ENCODE results near the gene OXLD1. TPM values are rescaled to one million over a fixed set of nuclear protein-coding genes. Genes with fewer than 3 reads are reported as not detected.

Gene OXLD1
- total and polyA plus RNA-seq, 9 donors, result 9.9 to 21.8 (median 11.6) TPM

DNA sequence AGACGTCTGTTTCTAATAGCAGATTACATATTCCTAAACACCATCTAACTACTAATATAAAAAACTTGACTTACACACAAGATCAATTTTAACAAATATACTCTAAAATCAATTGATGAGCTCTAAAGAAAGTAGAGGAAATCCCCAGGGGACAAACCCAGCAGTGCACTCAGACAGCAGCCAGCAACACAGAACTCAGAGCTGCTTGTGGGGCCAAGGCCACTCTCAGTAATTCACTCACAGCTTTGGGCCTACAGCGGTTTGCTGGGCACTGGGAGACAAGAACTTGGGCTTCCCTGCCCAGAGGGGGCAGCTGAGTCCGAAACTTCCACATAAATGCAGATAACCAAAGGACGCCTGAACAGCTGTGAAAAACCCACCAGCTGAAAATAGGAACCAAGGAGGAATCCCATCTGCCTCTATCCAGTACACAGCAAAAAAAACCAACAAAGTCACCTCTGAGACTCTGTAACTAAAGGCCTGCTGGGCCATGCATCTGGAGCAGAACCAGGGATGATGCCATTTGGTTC lies 50.9 kb downstream of the OXLD1 start:
- Histone ChIP-seq H3K27ac (ENCODE audit: low read length) (no peak overlapping the region), H3K27me3 (ENCODE audit: control insufficient read depth, insufficient read depth, low read length) (no peaks in the 10 kb centered on the region)

More for the DNA sequence above, 50.9 kb downstream of the OXLD1 start:
- peaks cover 9% of the 10 kb centered on the region for H3K4me1 ChIP-seq (ENCODE audit: control insufficient read depth, insufficient read depth, low read length)
- H3K4me3 ChIP-seq (ENCODE audit: low read length), result no peak overlapping the region
- peaks cover 55% of the 10 kb centered on the region for H3K36me3 ChIP-seq (ENCODE audit: control insufficient read depth, insufficient read depth, low read length)
- no peak for DNase-seq
- no peaks in the 10 kb centered on the region for H3K9me3 ChIP-seq (replicated peaks; ENCODE audit: control insufficient read depth, low read depth, low read length)
- WGBS (ENCODE audit: insufficient coverage), result 74% methylated on average over 3 of the region's 4 CpGs

Other genes with a start within 250 kb of the OXLD1 start
- gene ACTG1, start 153.8 kb downstream of the OXLD1 start, total RNA-seq, result 810 TPM
- 1,000 to 10,000 TPM; 1,113 to 1,698 (median 1,529) TPM for gene ACTG1, start 153.8 kb downstream of the OXLD1 start, polyA plus RNA-seq (ENCODE audit: insufficient read depth in 1 of 8, insufficient read length in 8 of 8, low replicate concordance in 1 of 8)
- 2.8 TPM for gene FSCN2, start 138.2 kb downstream of the OXLD1 start, total RNA-seq
- 1 to 10 TPM; 1.7 to 4.8 (median 2.5) TPM for gene FSCN2, start 138.2 kb downstream of the OXLD1 start, polyA plus RNA-seq (ENCODE audit: insufficient read depth in 1 of 8, insufficient read length in 8 of 8, low replicate concordance in 1 of 8)
- gene FAAP100, start 114.3 kb downstream of the OXLD1 start, total RNA-seq, result 12.9 TPM
- gene FAAP100, start 114.3 kb downstream of the OXLD1 start, polyA plus RNA-seq (ENCODE audit: insufficient read depth in 1 of 8, insufficient read length in 8 of 8, low replicate concordance in 1 of 8), result 10 to 100 TPM; 16.3 to 25.9 (median 20.7) TPM
- 31.9 TPM for gene NPLOC4, start 29.5 kb downstream of the OXLD1 start, total RNA-seq
- 10 to 100 TPM; 47.4 to 66.2 (median 50.4) TPM for gene NPLOC4, start 29.5 kb downstream of the OXLD1 start, polyA plus RNA-seq (ENCODE audit: insufficient read depth in 1 of 8, insufficient read length in 8 of 8, low replicate concordance in 1 of 8)
- gene TSPAN10, start 29.4 kb downstream of the OXLD1 start, total RNA-seq, result 0.53 TPM
- 1 to 10 TPM in 5 of 8 donors, under 1 TPM in 3; 0.68 to 1.7 (median 1.2) TPM for gene TSPAN10, start 29.4 kb downstream of the OXLD1 start, polyA plus RNA-seq (ENCODE audit: insufficient read depth in 1 of 8, insufficient read length in 8 of 8, low replicate concordance in 1 of 8)
- 2.6 TPM for gene PDE6G, start 10.1 kb downstream of the OXLD1 start, total RNA-seq
- gene PDE6G, start 10.1 kb downstream of the OXLD1 start, polyA plus RNA-seq (ENCODE audit: insufficient read depth in 1 of 8, insufficient read length in 8 of 8, low replicate concordance in 1 of 8), result 1 to 10 TPM; 1.9 to 5.8 (median 3.7) TPM
- gene CCDC137, start 132 bp upstream of the OXLD1 start, total RNA-seq, result 9.1 TPM
- gene CCDC137, start 132 bp upstream of the OXLD1 start, polyA plus RNA-seq (ENCODE audit: insufficient read depth in 1 of 8, insufficient read length in 8 of 8, low replicate concordance in 1 of 8), result 10 to 100 TPM; 13.9 to 18.0 (median 15.6) TPM
- gene ARL16, start 17.2 kb upstream of the OXLD1 start, total RNA-seq, result 32.9 TPM
- 10 to 100 TPM; 25.1 to 36.8 (median 31.1) TPM for gene ARL16, start 17.2 kb upstream of the OXLD1 start, polyA plus RNA-seq (ENCODE audit: insufficient read depth in 1 of 8, insufficient read length in 8 of 8, low replicate concordance in 1 of 8)
- gene HGS, start 17.4 kb upstream of the OXLD1 start, total RNA-seq, result 32.0 TPM
- 10 to 100 TPM; 41.0 to 64.8 (median 47.5) TPM for gene HGS, start 17.4 kb upstream of the OXLD1 start, polyA plus RNA-seq (ENCODE audit: insufficient read depth in 1 of 8, insufficient read length in 8 of 8, low replicate concordance in 1 of 8)
- 10.2 TPM for gene MRPL12, start 36.8 kb upstream of the OXLD1 start, total RNA-seq
- gene MRPL12, start 36.8 kb upstream of the OXLD1 start, polyA plus RNA-seq (ENCODE audit: insufficient read depth in 1 of 8, insufficient read length in 8 of 8, low replicate concordance in 1 of 8), result 10 to 100 TPM; 49.7 to 65.8 (median 58.8) TPM
- gene SLC25A10, start 45.7 kb upstream of the OXLD1 start, total RNA-seq, result 4.3 TPM
- 1 to 10 TPM; 3.3 to 5.3 (median 4.2) TPM for gene SLC25A10, start 45.7 kb upstream of the OXLD1 start, polyA plus RNA-seq (ENCODE audit: insufficient read depth in 1 of 8, insufficient read length in 8 of 8, low replicate concordance in 1 of 8)
- not detected for gene GCGR, start 137.5 kb upstream of the OXLD1 start, total RNA-seq
- gene GCGR, start 137.5 kb upstream of the OXLD1 start, polyA plus RNA-seq (ENCODE audit: insufficient read depth in 1 of 8, insufficient read length in 8 of 8, low replicate concordance in 1 of 8), result under 1 TPM in 4 of 8 donors, not detected in 4; 0.10 to 0.21 (median 0.18) TPM
- 113 TPM for gene MCRIP1, start 166.7 kb upstream of the OXLD1 start, total RNA-seq
- gene MCRIP1, start 166.7 kb upstream of the OXLD1 start, polyA plus RNA-seq (ENCODE audit: insufficient read depth in 1 of 8, insufficient read length in 8 of 8, low replicate concordance in 1 of 8), result 100 to 1,000 TPM; 123 to 147 (median 134) TPM
- gene PPP1R27, start 168.4 kb upstream of the OXLD1 start, total RNA-seq, result 43.4 TPM
- gene PPP1R27, start 168.4 kb upstream of the OXLD1 start, polyA plus RNA-seq (ENCODE audit: insufficient read depth in 1 of 8, insufficient read length in 8 of 8, low replicate concordance in 1 of 8), result 10 to 100 TPM; 14.6 to 57.4 (median 28.8) TPM
- 385 TPM for gene P4HB, start 193.9 kb upstream of the OXLD1 start, total RNA-seq
- gene P4HB, start 193.9 kb upstream of the OXLD1 start, polyA plus RNA-seq (ENCODE audit: insufficient read depth in 1 of 8, insufficient read length in 8 of 8, low replicate concordance in 1 of 8), result 100 to 1,000 TPM; 383 to 577 (median 450) TPM
- gene ARHGDIA, start 204.7 kb upstream of the OXLD1 start, total RNA-seq, result 86.0 TPM
- 100 to 1,000 TPM; 145 to 236 (median 190) TPM for gene ARHGDIA, start 204.7 kb upstream of the OXLD1 start, polyA plus RNA-seq (ENCODE audit: insufficient read depth in 1 of 8, insufficient read length in 8 of 8, low replicate concordance in 1 of 8)
- gene ALYREF, start 225.0 kb upstream of the OXLD1 start, total RNA-seq, result 72.6 TPM
- 10 to 100 TPM; 56.0 to 80.0 (median 70.8) TPM for gene ALYREF, start 225.0 kb upstream of the OXLD1 start, polyA plus RNA-seq (ENCODE audit: insufficient read depth in 1 of 8, insufficient read length in 8 of 8, low replicate concordance in 1 of 8)
- 113 TPM for gene ANAPC11, start 225.1 kb upstream of the OXLD1 start, total RNA-seq
- gene ANAPC11, start 225.1 kb upstream of the OXLD1 start, polyA plus RNA-seq (ENCODE audit: insufficient read depth in 1 of 8, insufficient read length in 8 of 8, low replicate concordance in 1 of 8), result 100 to 1,000 TPM; 104 to 140 (median 113) TPM
- 2.0 TPM for gene NPB, start 235.6 kb upstream of the OXLD1 start, total RNA-seq
- under 1 TPM; 0.22 to 0.82 (median 0.66) TPM for gene NPB, start 235.6 kb upstream of the OXLD1 start, polyA plus RNA-seq (ENCODE audit: insufficient read depth in 1 of 8, insufficient read length in 8 of 8, low replicate concordance in 1 of 8)
- 9.0 TPM for gene PCYT2, start 244.8 kb upstream of the OXLD1 start, total RNA-seq
- 10 to 100 TPM in 6 of 8 donors, 1 to 10 TPM in 2; 9.4 to 12.6 (median 11.2) TPM for gene PCYT2, start 244.8 kb upstream of the OXLD1 start, polyA plus RNA-seq (ENCODE audit: insufficient read depth in 1 of 8, insufficient read length in 8 of 8, low replicate concordance in 1 of 8)

Measured in muscle of leg (tissue), 11 donors.